Tibial nerve (tissue), 4 donors: Measurements from ENCODE around the gene TGFBI. TPM values are rescaled to one million over a fixed set of nuclear protein-coding genes. Genes with fewer than 3 reads are reported as not detected.
A peak's percentile ranks its signal among the peaks of the same experiment; 100 is the strongest.

Experiments used
- DNase-seq, 2 donors: peaks; one replicate each; pipeline ENCODE4 v3.0.0-alpha.2; 2019; ENCODE audit warnings: low spot score in 2 of 2
- H3K27ac ChIP-seq, 4 donors: fragments of 200-600 bp; sonication (generic) in 3 of 4; one replicate each; pipeline ENCODE4 v1.5.1; 2017 to 2019; ENCODE audit warnings: mild to moderate bottlenecking in 1 of 4
- H3K27me3 ChIP-seq, 2 donors: fragments of 200-600 bp; sonication (generic) in 1 of 2; one replicate each; pipeline versions ENCODE4 v1.5.1 to v1.6.0; 2017 to 2019
- H3K36me3 ChIP-seq, 3 donors: fragments of 200-600 bp; sonication (generic); one replicate each; pipeline ENCODE4 v1.5.1; 2018 to 2019
- H3K4me1 ChIP-seq, 4 donors: fragments of 200-600 bp; sonication (generic) in 3 of 4; one replicate each; pipeline ENCODE4 v1.5.1; 2017 to 2019
- H3K4me3 ChIP-seq, 4 donors: fragments of 200-600 bp; sonication (generic) in 3 of 4; one replicate each; pipeline ENCODE4 v1.5.1; 2017 to 2019; ENCODE audit warnings: mild to moderate bottlenecking in 1 of 4, moderate library complexity in 1 of 4
- H3K9me3 ChIP-seq, 4 donors: fragments of 200-600 bp; sonication (generic) in 3 of 4; one replicate each; pipeline ENCODE4 v1.5.1; 2017 to 2019
- EP300 ChIP-seq, 2 donors: sonication (generic); formaldehyde crosslinking; IDR thresholded peaks; one replicate each; pipeline ENCODE4 v1.6.1; 2017; ENCODE audit warnings: antibody characterized with exemption in 2 of 2, mild to moderate bottlenecking in 1 of 2
- POLR2A ChIP-seq, 2 donors: fragments of 450-650 bp; IDR thresholded peaks; one replicate each; pipeline ENCODE4 v1.6.1; 2017; ENCODE audit warnings: antibody characterized with exemption in 2 of 2, mild to moderate bottlenecking in 2 of 2, moderate library complexity in 2 of 2
- WGBS, 2 donors: methylation state at CpG; one replicate each; pipeline ENCODE4 v1.1.5; 2018; 5-methylcytosine and 5-hydroxymethylcytosine counted together
- total RNA-seq, 4 donors: library from RNA; depleted of rRNA; stranded (reverse); fragments of >200 nt; gene quantifications; one replicate each; pipeline ENCODE4 v1.1.0, GENCODE V29; 2016
- TF ChIP-seq, protein P1 (sequence below), 5 experiments: fragments of 200-600 bp in 3 of 5; fragments of 450-650 bp in 2 of 5; sonication (generic) in 3 of 5; IDR thresholded peaks; one replicate each; pipeline ENCODE4 v1.5.1; 2016 to 2019; ENCODE audit warnings: antibody characterized with exemption in 5 of 5, mild to moderate bottlenecking in 3 of 5, moderate library complexity in 2 of 5

The TGFBI gene
- total RNA-seq, 4 donors from 2014 or later, result 158 to 291 (median 212) TPM

DNA sequence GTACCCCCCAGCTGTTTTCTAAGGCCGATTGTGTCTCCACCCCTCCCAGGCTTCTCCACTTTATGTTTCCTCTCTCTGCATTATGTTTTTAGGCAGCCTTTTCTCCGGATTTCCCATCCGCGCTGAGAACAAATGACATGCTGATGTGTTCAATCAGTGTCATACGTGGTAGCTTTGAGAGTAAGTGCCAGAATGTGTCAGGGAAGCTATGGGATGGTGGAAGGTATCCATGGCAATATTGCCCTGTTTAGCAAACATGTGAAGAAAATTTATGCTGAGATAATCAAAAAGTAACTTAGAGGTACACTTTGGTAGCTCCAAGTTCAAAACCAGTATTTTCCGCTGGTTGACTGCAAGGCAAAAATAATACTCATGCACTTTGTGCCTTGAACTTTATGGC, 37.4 kb upstream of the TGFBI start:
- H3K4me3 ChIP-seq, result no peak overlapping the region
- WGBS, 2 donors, result 73 to 82% methylated on average over 6 of the region's 6 CpGs
- TF ChIP-seq EP300 (IDR thresholded peaks at IDR 0.05) (no peak), POLR2A (IDR thresholded peaks at IDR 0.05) (no peak)
- TF ChIP-seq, protein P1, sequence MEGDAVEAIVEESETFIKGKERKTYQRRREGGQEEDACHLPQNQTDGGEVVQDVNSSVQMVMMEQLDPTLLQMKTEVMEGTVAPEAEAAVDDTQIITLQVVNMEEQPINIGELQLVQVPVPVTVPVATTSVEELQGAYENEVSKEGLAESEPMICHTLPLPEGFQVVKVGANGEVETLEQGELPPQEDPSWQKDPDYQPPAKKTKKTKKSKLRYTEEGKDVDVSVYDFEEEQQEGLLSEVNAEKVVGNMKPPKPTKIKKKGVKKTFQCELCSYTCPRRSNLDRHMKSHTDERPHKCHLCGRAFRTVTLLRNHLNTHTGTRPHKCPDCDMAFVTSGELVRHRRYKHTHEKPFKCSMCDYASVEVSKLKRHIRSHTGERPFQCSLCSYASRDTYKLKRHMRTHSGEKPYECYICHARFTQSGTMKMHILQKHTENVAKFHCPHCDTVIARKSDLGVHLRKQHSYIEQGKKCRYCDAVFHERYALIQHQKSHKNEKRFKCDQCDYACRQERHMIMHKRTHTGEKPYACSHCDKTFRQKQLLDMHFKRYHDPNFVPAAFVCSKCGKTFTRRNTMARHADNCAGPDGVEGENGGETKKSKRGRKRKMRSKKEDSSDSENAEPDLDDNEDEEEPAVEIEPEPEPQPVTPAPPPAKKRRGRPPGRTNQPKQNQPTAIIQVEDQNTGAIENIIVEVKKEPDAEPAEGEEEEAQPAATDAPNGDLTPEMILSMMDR (IDR thresholded peaks at IDR 0.05), result no peak
- H3K27ac ChIP-seq, result no peak overlapping the region
- H3K9me3 ChIP-seq, result no peaks in the 10 kb centered on the region
- no peak for DNase-seq
- no peaks in the 10 kb centered on the region for H3K27me3 ChIP-seq
- no peaks in the 10 kb centered on the region for H3K36me3 ChIP-seq
- peaks cover 0 to 39% (median 9%) of the 10 kb centered on the region in 4 donors for H3K4me1 ChIP-seq

DNA sequence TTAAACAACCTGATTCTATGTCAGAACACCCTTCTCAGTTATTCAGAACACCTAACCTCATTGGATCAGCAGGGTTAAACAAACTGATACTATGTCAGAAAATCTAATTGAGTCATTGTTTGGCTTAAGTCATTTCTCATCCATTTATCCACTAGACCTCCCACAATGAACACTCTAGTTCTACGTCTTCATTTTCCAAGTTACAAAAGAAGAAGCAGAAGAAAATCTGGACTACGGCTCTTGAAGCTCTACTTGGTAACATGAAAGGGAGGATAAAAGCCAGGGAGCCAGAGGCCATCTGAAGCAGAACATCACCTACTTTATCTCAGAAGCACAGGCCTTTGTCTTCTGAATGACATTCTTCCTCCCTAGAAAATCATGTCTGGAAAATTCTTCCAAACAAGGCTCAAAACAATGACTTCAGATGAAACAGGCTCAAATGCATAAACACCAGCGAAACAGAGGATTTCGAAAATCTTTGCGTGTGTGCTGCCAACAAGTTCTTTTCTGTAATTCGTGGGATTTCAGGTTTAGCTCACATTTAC, 35.4 kb upstream of the TGFBI start:
- Histone ChIP-seq H3K4me3 (no peak overlapping the region), H3K4me1 (peaks cover 0 to 30% (median 9%) of the 10 kb centered on the region in 4 donors), H3K27me3 (no peaks in the 10 kb centered on the region), H3K36me3 (no peaks in the 10 kb centered on the region), H3K27ac (peak overlapping the region in 3 of 4 donors; percentile 27 to 77 (median 64)), H3K9me3 (no peaks in the 10 kb centered on the region)
- TF ChIP-seq POLR2A (IDR thresholded peaks at IDR 0.05), result no peak
- no peak for TF ChIP-seq EP300 (IDR thresholded peaks at IDR 0.05)
- TF ChIP-seq, protein P1 (IDR thresholded peaks at IDR 0.05), result no peak
- WGBS, 2 donors, result 48 to 51% methylated on average over 6 of the region's 6 CpGs
- no peak for DNase-seq

DNA sequence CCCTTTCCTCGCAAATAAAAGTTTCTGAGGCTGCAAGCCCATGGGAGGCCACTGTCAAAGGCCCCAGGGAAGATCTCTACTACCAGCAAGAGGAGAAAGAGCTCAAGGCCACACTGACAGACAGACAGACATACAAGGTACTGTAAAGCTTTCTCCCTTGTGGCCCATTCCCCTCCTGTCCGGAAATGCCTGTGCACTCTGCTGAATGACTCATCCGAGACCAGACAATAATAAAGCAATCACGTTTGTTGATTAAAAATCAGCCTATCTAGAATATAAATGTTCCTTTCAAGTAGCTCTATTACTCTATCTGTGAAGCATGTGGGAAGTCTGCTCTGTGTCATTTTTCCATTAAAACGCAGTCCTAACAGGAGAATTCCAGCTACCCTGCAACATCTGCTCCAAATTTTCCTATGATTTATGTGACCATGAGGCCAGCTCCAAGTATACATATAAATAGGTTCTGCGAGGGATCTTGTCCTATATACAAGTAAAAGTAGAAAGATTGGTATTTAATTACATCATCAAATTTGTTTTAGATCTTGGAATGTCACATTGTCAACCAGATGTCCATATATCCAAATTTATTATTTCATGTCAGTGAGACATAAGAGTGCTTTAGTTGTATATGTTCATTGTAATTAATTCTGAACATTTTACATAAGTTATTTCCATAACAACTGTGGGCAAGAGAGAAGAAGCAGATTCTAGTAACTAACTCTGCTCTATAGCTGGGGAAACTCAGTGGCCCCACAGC, 34.7 kb upstream of the TGFBI start:
- peak overlapping the region in 2 of 4 donors; percentile 64 to 77 for H3K27ac ChIP-seq
- WGBS, 2 donors, result 28 to 29% methylated on average over 6 of the region's 6 CpGs
- no peaks in the 10 kb centered on the region for H3K27me3 ChIP-seq
- peak in 1 of 2 donors; percentile 41 for TF ChIP-seq EP300 (IDR thresholded peaks at IDR 0.05)
- TF ChIP-seq, protein P1 (IDR thresholded peaks at IDR 0.05), result no peak
- H3K4me1 ChIP-seq, result peaks cover 0 to 30% (median 9%) of the 10 kb centered on the region in 4 donors
- no peak overlapping the region for H3K4me3 ChIP-seq
- no peaks in the 10 kb centered on the region for H3K9me3 ChIP-seq
- DNase-seq, result no peak
- H3K36me3 ChIP-seq, result no peaks in the 10 kb centered on the region

DNA sequence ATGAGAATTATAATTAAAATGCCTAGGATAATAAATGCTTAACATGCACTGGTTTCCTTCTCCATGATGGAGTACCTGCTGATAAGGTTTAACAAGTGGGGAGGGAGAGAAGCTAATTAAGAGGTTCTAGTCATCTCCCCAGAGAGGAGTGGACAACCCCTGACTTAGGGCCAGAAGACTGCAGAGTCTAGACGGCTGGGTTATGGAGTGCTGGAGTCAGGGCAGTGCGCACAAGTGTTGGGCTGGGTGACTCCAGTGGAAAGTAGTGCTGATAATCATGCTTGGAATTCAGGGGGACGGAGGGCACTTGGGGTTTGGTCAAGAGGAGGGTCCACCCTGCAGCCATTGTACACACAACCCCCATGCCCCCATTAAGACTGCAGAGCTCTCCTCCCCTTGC, 32.8 kb upstream of the TGFBI start:
- no peak for TF ChIP-seq EP300 (IDR thresholded peaks at IDR 0.05)
- TF ChIP-seq, protein P1 (IDR thresholded peaks at IDR 0.05), result no peak
- no peak for TF ChIP-seq POLR2A (IDR thresholded peaks at IDR 0.05)
- no peaks in the 10 kb centered on the region for H3K27me3 ChIP-seq
- no peak overlapping the region for H3K27ac ChIP-seq
- no peak for DNase-seq
- H3K9me3 ChIP-seq, result no peaks in the 10 kb centered on the region
- 89 to 93% methylated on average over 3 of the region's 3 CpGs for WGBS, 2 donors
- no peaks in the 10 kb centered on the region for H3K36me3 ChIP-seq
- peaks cover 0 to 37% (median 9%) of the 10 kb centered on the region in 4 donors for H3K4me1 ChIP-seq
- no peak overlapping the region for H3K4me3 ChIP-seq

DNA sequence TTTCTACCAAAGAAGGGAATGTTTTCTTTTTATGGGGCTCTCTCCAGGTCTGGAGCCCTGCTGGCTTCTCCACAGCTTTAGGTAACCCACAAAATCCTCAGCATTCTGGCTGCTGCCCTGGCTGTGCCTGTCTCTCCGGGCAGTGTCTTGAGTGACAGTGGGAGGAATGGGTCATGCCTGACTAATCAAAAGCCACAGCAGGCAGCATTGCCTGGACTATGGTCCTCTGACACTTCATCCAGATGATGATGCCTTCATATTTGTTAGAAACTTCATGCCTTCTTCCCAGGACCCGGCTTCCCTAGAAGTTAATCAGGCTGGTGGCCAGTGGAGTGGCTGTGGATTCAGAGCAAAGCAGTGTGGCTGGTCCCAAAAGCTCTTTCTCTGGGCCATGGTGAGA, 32.2 kb upstream of the TGFBI start:
- H3K9me3 ChIP-seq, result no peaks in the 10 kb centered on the region
- H3K27ac ChIP-seq, result no peak overlapping the region
- no peak for TF ChIP-seq EP300 (IDR thresholded peaks at IDR 0.05)
- TF ChIP-seq, protein P1 (IDR thresholded peaks at IDR 0.05), result no peak
- no peak for TF ChIP-seq POLR2A (IDR thresholded peaks at IDR 0.05)
- H3K36me3 ChIP-seq, result no peaks in the 10 kb centered on the region
- H3K27me3 ChIP-seq, result no peaks in the 10 kb centered on the region
- no peak for DNase-seq
- 66 to 87% methylated on average over 2 of the region's 2 CpGs for WGBS, 2 donors
- H3K4me1 ChIP-seq, result peaks cover 0 to 43% (median 13%) of the 10 kb centered on the region in 4 donors
- no peak overlapping the region for H3K4me3 ChIP-seq
